Inflammatory macrophage treated with lipopolysaccharide for 1 hour (primary cell): ENCODE data around the gene HAP1.
A peak's percentile ranks its signal among the peaks of the same experiment; 100 is the strongest.
"Not testable (repeated sequence)": the region's sequence is repeated elsewhere in the genome, so short reads cannot be mapped to it uniquely, and the experiment has no call there.

Experiments
- DNase-seq, 2 donors: peaks; one replicate each; pipeline ENCODE4 v3.0.0-alpha.2; 2020 to 2022

The HAP1 gene

GRCh38 chr17:41734139-41734948 lies at the start of gene HAP1:
Gene HAP1, minus strand, starts transcription at chr17:41734643. Its CDS starts 9 bp downstream, at chr17:41734634.
- DNase-seq: peak in 1 of 2 donors; percentile 2

- no peak for DNase-seq
Observed at GRCh38 chr17:41782142-41782541, 47.7 kb upstream of the HAP1 start.

- DNase-seq: no peak
Observed at GRCh38 chr17:41781404-41782110, 47.1 kb upstream of the HAP1 start.

- DNase-seq: no peak
Observed at GRCh38 chr17:41779954-41780353, 45.5 kb upstream of the HAP1 start.

- DNase-seq: no peak
Observed at GRCh38 chr17:41777574-41778188, 43.2 kb upstream of the HAP1 start.

GRCh38 chr17:41777157-41777573 lies 42.7 kb upstream of the HAP1 start:
- DNase-seq: no peak

GRCh38 chr17:41776262-41776900 lies 41.9 kb upstream of the HAP1 start:
- not testable (repeated sequence) for DNase-seq

- DNase-seq: no peak
Observed at GRCh38 chr17:41775394-41776226, 41.2 kb upstream of the HAP1 start.

- DNase-seq: no peak
Observed at GRCh38 chr17:41773731-41774193, 39.3 kb upstream of the HAP1 start.

GRCh38 chr17:41773190-41773588 lies 38.7 kb upstream of the HAP1 start:
- DNase-seq: no peak

GRCh38 chr17:41772586-41773189 lies 38.2 kb upstream of the HAP1 start:
- no peak for DNase-seq

GRCh38 chr17:41772218-41772585 lies 37.8 kb upstream of the HAP1 start:
- no peak for DNase-seq

- DNase-seq: no peak
Observed at GRCh38 chr17:41771389-41772206, 37.2 kb upstream of the HAP1 start.

GRCh38 chr17:41769985-41770384 lies 35.5 kb upstream of the HAP1 start:
- DNase-seq: no peak

- DNase-seq: no peak
Observed at GRCh38 chr17:41769346-41769862, 35.0 kb upstream of the HAP1 start.

GRCh38 chr17:41768682-41769288 lies 34.3 kb upstream of the HAP1 start:
- no peak for DNase-seq

- DNase-seq: no peak
Observed at GRCh38 chr17:41767324-41768042, 33.0 kb upstream of the HAP1 start.

GRCh38 chr17:41766135-41766534 lies 31.7 kb upstream of the HAP1 start:
- no peak for DNase-seq

- no peak for DNase-seq
Observed at GRCh38 chr17:41763327-41763726, 28.9 kb upstream of the HAP1 start.

GRCh38 chr17:41762841-41763240 lies 28.4 kb upstream of the HAP1 start:
- DNase-seq: no peak
